ENCODE measurements around the gene BANF2. TPM values are rescaled to one million over a fixed set of nuclear protein-coding genes. Genes with fewer than 3 reads are reported as not detected.

The BANF2 gene
- total RNA-seq, 2 donors from 2014 or later = not detected

DNA sequence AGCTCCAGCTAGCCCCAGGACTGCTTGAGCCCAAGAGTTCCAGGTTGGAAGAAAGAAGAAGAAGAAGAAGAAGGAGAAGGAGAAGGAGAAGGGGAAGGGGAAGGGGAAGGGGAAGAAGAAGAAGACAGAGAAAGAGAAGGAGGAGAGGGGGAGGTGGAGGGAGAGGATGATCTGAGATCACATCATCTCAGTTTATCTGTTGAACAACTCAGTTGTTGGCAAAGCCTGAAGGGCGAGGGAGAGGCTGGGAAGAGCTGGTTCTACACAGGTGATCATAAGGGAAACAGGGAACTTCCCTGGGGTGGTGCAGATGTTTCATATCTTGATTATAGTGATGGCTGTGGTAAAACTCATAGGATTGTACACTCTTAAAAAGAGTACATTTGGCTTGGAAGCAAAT, 14.6 kb upstream of the BANF2 start:
- Histone ChIP-seq H3K27me3 (no peaks in the 10 kb centered on the region), H3K36me3 (no peaks in the 10 kb centered on the region), H3K4me3 (no peak overlapping the region), H3K9me3 (peaks cover 0 to 6% of the 10 kb centered on the region in 2 donors), H3K27ac (no peak overlapping the region), H3K4me1 (peaks cover 0 to 15% of the 10 kb centered on the region in 2 donors)
- DNase-seq (ENCODE audit: low spot score) = no peak
- TF ChIP-seq, protein P1, sequence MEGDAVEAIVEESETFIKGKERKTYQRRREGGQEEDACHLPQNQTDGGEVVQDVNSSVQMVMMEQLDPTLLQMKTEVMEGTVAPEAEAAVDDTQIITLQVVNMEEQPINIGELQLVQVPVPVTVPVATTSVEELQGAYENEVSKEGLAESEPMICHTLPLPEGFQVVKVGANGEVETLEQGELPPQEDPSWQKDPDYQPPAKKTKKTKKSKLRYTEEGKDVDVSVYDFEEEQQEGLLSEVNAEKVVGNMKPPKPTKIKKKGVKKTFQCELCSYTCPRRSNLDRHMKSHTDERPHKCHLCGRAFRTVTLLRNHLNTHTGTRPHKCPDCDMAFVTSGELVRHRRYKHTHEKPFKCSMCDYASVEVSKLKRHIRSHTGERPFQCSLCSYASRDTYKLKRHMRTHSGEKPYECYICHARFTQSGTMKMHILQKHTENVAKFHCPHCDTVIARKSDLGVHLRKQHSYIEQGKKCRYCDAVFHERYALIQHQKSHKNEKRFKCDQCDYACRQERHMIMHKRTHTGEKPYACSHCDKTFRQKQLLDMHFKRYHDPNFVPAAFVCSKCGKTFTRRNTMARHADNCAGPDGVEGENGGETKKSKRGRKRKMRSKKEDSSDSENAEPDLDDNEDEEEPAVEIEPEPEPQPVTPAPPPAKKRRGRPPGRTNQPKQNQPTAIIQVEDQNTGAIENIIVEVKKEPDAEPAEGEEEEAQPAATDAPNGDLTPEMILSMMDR (IDR thresholded peaks at IDR 0.05) = no peak

DNA sequence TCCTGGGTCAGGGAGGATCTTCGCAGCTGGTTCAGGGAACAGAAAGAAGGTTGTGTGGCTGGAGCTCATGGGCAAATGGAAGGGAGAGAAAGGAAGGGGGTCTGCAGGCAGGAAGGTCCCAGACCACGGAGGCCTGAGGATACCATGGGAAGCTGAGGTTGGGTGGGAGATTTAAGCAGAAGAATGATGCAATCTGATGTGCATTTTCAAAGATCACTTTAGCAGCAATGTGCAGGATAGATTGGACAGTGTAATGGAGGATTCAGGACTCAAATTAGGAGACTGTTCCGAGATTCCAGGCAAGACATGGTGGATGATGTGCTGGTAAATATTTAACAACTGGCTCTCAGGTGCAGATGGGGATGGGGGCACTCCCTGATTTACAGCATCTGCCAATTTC, 12.0 kb upstream of the BANF2 start:
- TF ChIP-seq, protein P1 (IDR thresholded peaks at IDR 0.05) = no peak
- Histone ChIP-seq H3K27me3 (no peaks in the 10 kb centered on the region), H3K9me3 (peaks cover 0 to 9% of the 10 kb centered on the region in 2 donors), H3K36me3 (no peaks in the 10 kb centered on the region), H3K4me1 (peaks cover 0 to 4% of the 10 kb centered on the region in 2 donors), H3K27ac (no peak overlapping the region), H3K4me3 (no peak overlapping the region)
- DNase-seq (ENCODE audit: low spot score) = no peak

DNA sequence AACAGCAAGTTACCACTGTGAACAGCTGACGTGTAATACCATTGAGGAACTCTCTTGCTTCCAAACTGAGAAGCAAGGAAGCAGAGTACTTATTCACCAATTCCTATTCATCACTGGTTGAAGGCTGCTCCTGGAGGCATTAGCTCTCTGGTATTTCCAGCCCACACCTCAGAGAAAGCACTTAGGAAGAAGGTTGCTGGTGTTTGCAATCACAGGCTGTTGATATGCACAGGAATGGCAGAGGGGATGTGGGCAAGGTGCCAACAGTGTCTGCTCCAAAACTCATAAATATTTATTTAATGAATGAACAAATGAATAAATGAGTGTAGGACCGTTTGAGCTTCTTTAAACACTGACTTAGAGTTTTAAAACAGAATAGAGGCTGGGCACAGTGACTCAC, 10.8 kb upstream of the BANF2 start:
- H3K36me3 ChIP-seq = no peaks in the 10 kb centered on the region

DNA sequence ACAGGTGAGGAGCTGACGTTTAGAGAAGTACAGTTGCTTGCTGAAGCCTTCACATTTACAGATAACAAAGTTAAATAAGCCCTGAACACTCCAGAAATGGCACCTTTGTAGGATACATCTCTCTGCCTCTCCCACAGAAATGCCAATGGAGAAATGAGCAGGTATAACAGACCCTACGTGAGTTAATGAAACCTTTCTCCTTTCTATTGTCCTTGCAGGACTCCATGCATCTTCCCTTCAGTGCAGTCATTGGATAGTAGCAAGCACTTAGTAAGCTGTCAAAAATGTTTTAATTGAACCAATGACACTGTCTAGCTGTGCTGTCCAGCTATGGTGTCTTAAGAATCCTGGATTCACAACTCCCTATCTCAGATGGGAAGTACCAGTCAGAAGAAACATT, 9.6 kb upstream of the BANF2 start:
- no peak for DNase-seq (ENCODE audit: low spot score)
- peaks cover 0 to 9% of the 10 kb centered on the region in 2 donors for H3K9me3 ChIP-seq
- TF ChIP-seq, protein P1 (IDR thresholded peaks at IDR 0.05) = no peak
- no peak overlapping the region for H3K4me3 ChIP-seq
- no peak overlapping the region for H3K27ac ChIP-seq
- H3K4me1 ChIP-seq = no peaks in the 10 kb centered on the region
- no peaks in the 10 kb centered on the region for H3K36me3 ChIP-seq
- no peaks in the 10 kb centered on the region for H3K27me3 ChIP-seq

More for the DNA sequence above, 10.8 kb upstream of the BANF2 start:
- TF ChIP-seq, protein P1 (IDR thresholded peaks at IDR 0.05) = no peak
- Histone ChIP-seq H3K9me3 (peaks cover 0 to 9% of the 10 kb centered on the region in 2 donors), H3K27me3 (no peaks in the 10 kb centered on the region), H3K4me3 (no peak overlapping the region), H3K4me1 (no peaks in the 10 kb centered on the region), H3K27ac (no peak overlapping the region)
- no peak for DNase-seq (ENCODE audit: low spot score)

DNA sequence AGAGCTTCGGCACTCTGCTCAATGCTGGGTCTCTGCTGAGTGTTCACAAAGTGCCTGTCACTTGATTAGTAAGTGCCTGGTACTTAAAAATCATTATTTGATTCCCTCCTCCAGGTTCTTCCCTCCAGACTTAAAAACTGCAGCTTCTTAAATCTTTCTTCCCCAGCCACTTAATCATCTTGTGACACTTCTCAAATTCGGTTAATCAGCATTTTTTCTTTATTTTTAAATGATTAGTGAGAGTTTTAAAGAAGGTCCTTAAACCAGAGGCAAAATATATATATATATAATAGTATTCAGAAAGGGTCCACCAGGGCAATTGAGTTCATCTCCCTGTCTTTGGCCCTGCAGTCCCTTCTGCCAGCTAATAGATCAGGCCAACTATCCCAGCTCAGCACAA, 8.0 kb upstream of the BANF2 start:
- H3K4me3 ChIP-seq = no peak overlapping the region
- TF ChIP-seq, protein P1 (IDR thresholded peaks at IDR 0.05) = no peak
- no peak overlapping the region for H3K27ac ChIP-seq
- peaks cover 0 to 15% of the 10 kb centered on the region in 2 donors for H3K9me3 ChIP-seq
- no peaks in the 10 kb centered on the region for H3K27me3 ChIP-seq
- no peak for DNase-seq (ENCODE audit: low spot score)
- H3K36me3 ChIP-seq = no peaks in the 10 kb centered on the region
- no peaks in the 10 kb centered on the region for H3K4me1 ChIP-seq

DNA sequence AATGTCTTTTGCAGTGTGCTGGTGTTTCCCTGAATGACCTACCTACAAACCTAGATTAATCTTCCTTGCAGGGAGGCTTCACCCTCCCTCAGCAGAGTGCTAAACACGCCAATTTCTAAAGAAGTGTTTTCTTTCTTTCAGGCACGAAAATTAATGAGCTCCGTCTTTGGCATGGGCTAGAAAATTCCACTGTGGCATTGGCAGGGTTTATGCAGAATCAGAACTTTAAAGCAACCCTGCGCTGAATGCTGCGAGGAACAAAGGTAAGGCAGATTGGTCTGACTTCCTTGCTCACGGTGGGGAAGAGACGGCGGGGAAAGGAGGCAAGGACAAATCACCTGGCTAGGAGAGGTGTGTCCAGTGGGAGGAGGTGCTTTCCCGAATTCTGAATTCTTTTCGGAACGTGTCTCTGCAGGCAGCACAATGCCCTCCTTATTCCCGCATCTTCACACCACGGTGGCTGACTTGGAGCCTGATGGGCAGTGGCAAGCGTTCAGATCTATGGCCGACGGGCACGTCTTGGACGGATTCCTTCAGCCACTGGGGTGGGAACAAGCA, 6.2 kb upstream of the BANF2 start:
- Histone ChIP-seq H3K36me3 (no peaks in the 10 kb centered on the region), H3K27me3 (no peaks in the 10 kb centered on the region), H3K4me3 (no peak overlapping the region), H3K9me3 (peaks cover 0 to 15% of the 10 kb centered on the region in 2 donors), H3K4me1 (no peaks in the 10 kb centered on the region), H3K27ac (no peak overlapping the region)
- no peak for DNase-seq (ENCODE audit: low spot score)
- TF ChIP-seq, protein P1 (IDR thresholded peaks at IDR 0.05) = no peak

Data from right atrium auricular region (tissue), 2 donors.